ENCODE measurements around the gene PDE1A. TPM values are rescaled to one million over a fixed set of nuclear protein-coding genes. Genes with fewer than 3 reads are reported as not detected.

PDE1A gene
- total and polyA plus RNA-seq, 2 donors (not counting 1 experiment from before 2014, with no cell fraction given): 0.07 TPM; not detected in 1

DNA sequence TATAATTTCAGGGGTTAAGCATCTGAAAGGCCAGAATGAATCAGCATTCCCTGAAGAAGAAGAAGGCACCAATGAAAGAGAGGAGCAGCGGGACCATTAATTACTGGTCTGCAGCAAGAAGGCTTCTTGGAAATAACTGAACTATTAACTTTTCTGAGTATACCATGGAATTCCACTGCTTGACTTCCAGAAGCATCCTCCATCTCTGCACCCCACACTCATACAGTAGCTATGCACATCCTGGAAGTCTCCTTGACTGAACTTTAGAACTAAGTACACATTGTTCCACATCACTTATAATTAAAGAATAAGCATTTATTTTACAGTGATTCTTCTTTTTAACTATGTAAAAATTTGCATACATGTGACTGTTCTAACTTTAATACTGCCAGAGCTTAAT is 309.6 kb downstream of the PDE1A start:
- Histone ChIP-seq H3K27ac (ENCODE audit: low read length in 2 of 2) (no peak overlapping the region), H3K4me1 (ENCODE audit: control insufficient read depth in 2 of 2, insufficient read depth in 2 of 2, low read length in 2 of 2) (no peaks in the 10 kb centered on the region), H3K79me2 (ENCODE audit: control insufficient read depth, insufficient read depth, low read length) (no peaks in the 10 kb centered on the region), H3K4me3 (ENCODE audit: control extremely low read depth in 1 of 5, extremely low read depth in 1 of 5, insufficient read depth in 1 of 5, low read depth in 2 of 5, low read length in 4 of 5) (no peak overlapping the region), H3K9ac (ENCODE audit: low read length) (no peak overlapping the region), H3K4me2 (replicated peaks; ENCODE audit: low read depth, low read length, poor library complexity, severe bottlenecking) (no peak overlapping the region), H3K9me3 (ENCODE audit: control extremely low read depth in 1 of 3, control insufficient read depth in 2 of 3, insufficient read depth in 1 of 3, low read length in 2 of 3) (no peaks in the 10 kb centered on the region), H2AFZ (ENCODE audit: insufficient read depth, low read depth, low read length, poor library complexity, severe bottlenecking) (no peak overlapping the region), H3K27me3 (replicated peaks in 1 of 4; ENCODE audit: control extremely low read depth in 1 of 4, control insufficient read depth in 3 of 4, insufficient read depth in 4 of 4, low read length in 3 of 4) (no peaks in the 10 kb centered on the region), H3K36me3 (replicated peaks in 1 of 2; ENCODE audit: control extremely low read depth in 1 of 2, control insufficient read depth in 1 of 2, extremely low read depth in 1 of 2, insufficient read depth in 2 of 2, low read length in 1 of 2) (no peaks in the 10 kb centered on the region), H4K20me1 (ENCODE audit: control insufficient read depth, insufficient read depth, low read length, poor library complexity, severe bottlenecking) (no peaks in the 10 kb centered on the region)
- H3K9me3 Mint-ChIP-seq (ENCODE audit: insufficient read depth): no peaks in the 10 kb centered on the region
- DNase-seq: no peak
- peaks cover 3% of the 10 kb centered on the region for H3K27me3 Mint-ChIP-seq
- H3K27ac Mint-ChIP-seq: no peak overlapping the region
- ATAC-seq (ENCODE audit: low read depth): no peak
- no CpG with 5 or more reads among the region's 1 CpG for WGBS (ENCODE audit: insufficient coverage)
- no peak overlapping the region for H3K4me3 Mint-ChIP-seq
- CTCF ChIA-PET: no interaction called here
- no peaks in the 10 kb centered on the region for H3K4me1 Mint-ChIP-seq
- POLR2A ChIA-PET: no interaction called here
- no peak for TF ChIP-seq EZH2 (IDR thresholded peaks at IDR 0.05; ENCODE audit: borderline replicate concordance, insufficient read depth, low read depth, low read length, poor library complexity, severe bottlenecking)
- TF ChIP-seq, protein P1, sequence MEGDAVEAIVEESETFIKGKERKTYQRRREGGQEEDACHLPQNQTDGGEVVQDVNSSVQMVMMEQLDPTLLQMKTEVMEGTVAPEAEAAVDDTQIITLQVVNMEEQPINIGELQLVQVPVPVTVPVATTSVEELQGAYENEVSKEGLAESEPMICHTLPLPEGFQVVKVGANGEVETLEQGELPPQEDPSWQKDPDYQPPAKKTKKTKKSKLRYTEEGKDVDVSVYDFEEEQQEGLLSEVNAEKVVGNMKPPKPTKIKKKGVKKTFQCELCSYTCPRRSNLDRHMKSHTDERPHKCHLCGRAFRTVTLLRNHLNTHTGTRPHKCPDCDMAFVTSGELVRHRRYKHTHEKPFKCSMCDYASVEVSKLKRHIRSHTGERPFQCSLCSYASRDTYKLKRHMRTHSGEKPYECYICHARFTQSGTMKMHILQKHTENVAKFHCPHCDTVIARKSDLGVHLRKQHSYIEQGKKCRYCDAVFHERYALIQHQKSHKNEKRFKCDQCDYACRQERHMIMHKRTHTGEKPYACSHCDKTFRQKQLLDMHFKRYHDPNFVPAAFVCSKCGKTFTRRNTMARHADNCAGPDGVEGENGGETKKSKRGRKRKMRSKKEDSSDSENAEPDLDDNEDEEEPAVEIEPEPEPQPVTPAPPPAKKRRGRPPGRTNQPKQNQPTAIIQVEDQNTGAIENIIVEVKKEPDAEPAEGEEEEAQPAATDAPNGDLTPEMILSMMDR (IDR thresholded peaks at IDR 0.05): no peak
- intact Hi-C loops (cut with micrococcal nuclease): no loop called here

GRCh38 chr2:182116774-182117173 is 310.1 kb downstream of the PDE1A start:
- POLR2A ChIA-PET: no interaction called here
- H3K9ac ChIP-seq (ENCODE audit: low read length): no peak overlapping the region

More at GRCh38 chr2:182116774-182117173, 310.1 kb downstream of the PDE1A start:
- no peaks in the 10 kb centered on the region for H3K9me3 Mint-ChIP-seq (ENCODE audit: insufficient read depth)
- no peak overlapping the region for H2AFZ ChIP-seq (ENCODE audit: insufficient read depth, low read depth, low read length, poor library complexity, severe bottlenecking)
- H3K79me2 ChIP-seq (ENCODE audit: control insufficient read depth, insufficient read depth, low read length): no peaks in the 10 kb centered on the region
- TF ChIP-seq, protein P1 (IDR thresholded peaks at IDR 0.05): no peak
- TF ChIP-seq EZH2 (IDR thresholded peaks at IDR 0.05; ENCODE audit: borderline replicate concordance, insufficient read depth, low read depth, low read length, poor library complexity, severe bottlenecking): no peak
- no peak overlapping the region for H3K4me2 ChIP-seq (replicated peaks; ENCODE audit: low read depth, low read length, poor library complexity, severe bottlenecking)
- intact Hi-C loops (cut with micrococcal nuclease): no loop called here
- no peaks in the 10 kb centered on the region for H4K20me1 ChIP-seq (ENCODE audit: control insufficient read depth, insufficient read depth, low read length, poor library complexity, severe bottlenecking)
- H3K4me1 Mint-ChIP-seq: no peaks in the 10 kb centered on the region
- H3K27me3 Mint-ChIP-seq: peaks cover 6% of the 10 kb centered on the region
- DNase-seq (no peak), ATAC-seq (ENCODE audit: low read depth) (no peak)
- 80% methylated on average over 1 of the region's 2 CpGs for WGBS (ENCODE audit: insufficient coverage)
- H3K4me3 ChIP-seq (ENCODE audit: control extremely low read depth in 1 of 5, extremely low read depth in 1 of 5, insufficient read depth in 1 of 5, low read depth in 2 of 5, low read length in 4 of 5): no peak overlapping the region
- H3K4me3 Mint-ChIP-seq: no peak overlapping the region
- CTCF ChIA-PET: no interaction called here
- no peak overlapping the region for H3K27ac ChIP-seq (ENCODE audit: low read length in 2 of 2)
- no peak overlapping the region for H3K27ac Mint-ChIP-seq
- no peaks in the 10 kb centered on the region for H3K4me1 ChIP-seq (ENCODE audit: control insufficient read depth in 2 of 2, insufficient read depth in 2 of 2, low read length in 2 of 2)
- no peaks in the 10 kb centered on the region for H3K27me3 ChIP-seq (replicated peaks in 1 of 4; ENCODE audit: control extremely low read depth in 1 of 4, control insufficient read depth in 3 of 4, insufficient read depth in 4 of 4, low read length in 3 of 4)
- no peaks in the 10 kb centered on the region for H3K9me3 ChIP-seq (ENCODE audit: control extremely low read depth in 1 of 3, control insufficient read depth in 2 of 3, insufficient read depth in 1 of 3, low read length in 2 of 3)
- no peaks in the 10 kb centered on the region for H3K36me3 ChIP-seq (replicated peaks in 1 of 2; ENCODE audit: control extremely low read depth in 1 of 2, control insufficient read depth in 1 of 2, extremely low read depth in 1 of 2, insufficient read depth in 2 of 2, low read length in 1 of 2)

All from B cell (primary cell).